ENCODE data around the gene INKA1.

DNA sequence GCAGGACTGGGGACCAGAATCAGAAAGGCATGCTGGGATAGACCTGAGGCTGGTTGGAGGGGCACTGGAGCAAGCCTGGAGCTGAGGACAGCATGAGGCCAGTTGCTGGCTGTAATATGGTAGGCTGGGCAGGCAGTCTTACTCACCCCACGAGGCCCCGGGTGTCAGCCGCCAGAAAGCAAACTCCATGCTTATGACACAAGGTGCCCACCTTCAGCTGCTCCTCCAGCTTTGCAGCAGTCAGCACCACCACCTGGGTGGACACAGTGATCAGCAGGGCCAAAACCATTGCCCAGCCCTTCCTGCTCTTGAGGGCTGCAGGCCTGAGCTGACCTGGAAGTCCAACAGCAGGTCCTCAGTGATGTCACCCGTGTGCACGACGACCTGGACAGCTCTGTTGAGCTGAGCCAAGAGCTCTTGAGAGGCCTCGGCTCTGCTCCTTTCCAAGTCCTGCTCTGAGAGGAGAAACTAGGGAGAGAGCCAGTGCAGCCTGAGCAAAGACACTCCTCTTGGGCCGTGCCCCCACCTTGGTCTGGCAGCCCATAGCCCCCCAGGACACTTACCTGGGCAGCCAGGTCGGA lies 9.9 kb downstream of the INKA1 start:
- TF ChIP-seq, protein P1, sequence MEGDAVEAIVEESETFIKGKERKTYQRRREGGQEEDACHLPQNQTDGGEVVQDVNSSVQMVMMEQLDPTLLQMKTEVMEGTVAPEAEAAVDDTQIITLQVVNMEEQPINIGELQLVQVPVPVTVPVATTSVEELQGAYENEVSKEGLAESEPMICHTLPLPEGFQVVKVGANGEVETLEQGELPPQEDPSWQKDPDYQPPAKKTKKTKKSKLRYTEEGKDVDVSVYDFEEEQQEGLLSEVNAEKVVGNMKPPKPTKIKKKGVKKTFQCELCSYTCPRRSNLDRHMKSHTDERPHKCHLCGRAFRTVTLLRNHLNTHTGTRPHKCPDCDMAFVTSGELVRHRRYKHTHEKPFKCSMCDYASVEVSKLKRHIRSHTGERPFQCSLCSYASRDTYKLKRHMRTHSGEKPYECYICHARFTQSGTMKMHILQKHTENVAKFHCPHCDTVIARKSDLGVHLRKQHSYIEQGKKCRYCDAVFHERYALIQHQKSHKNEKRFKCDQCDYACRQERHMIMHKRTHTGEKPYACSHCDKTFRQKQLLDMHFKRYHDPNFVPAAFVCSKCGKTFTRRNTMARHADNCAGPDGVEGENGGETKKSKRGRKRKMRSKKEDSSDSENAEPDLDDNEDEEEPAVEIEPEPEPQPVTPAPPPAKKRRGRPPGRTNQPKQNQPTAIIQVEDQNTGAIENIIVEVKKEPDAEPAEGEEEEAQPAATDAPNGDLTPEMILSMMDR (IDR thresholded peaks at IDR 0.05): no peak
- TF ChIP-seq POLR2A (IDR thresholded peaks at IDR 0.05) (no peak), EP300 (IDR thresholded peaks at IDR 0.05) (no peak)
